ENCODE measurements around the gene EEFSEC.

EEFSEC gene

DNA sequence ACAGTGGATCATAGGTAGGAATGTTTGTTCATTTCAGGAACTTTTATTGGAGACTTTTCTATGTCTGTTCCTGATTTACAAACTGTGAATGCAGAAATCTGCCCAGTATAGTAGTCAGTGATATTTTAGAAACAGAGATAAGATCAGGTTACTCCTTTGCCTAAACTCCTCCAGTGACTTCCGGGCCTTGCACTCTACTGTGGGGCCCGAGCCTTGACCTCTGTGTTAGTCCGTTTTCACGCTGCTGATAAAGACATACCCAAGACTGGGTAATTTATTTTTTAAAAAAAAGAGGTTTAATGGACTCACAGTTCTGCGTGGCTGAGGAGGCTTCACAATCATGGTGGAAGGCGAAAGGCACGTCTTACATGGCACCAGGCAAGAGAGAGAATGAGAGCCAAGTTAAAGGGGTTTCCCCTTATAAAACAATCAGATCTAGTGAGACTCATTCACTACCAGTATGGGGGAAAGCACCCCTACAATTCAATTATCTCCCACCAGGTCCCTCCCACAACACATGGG lies 186.3 kb downstream of the EEFSEC start:
- no peak for DNase-seq

DNA sequence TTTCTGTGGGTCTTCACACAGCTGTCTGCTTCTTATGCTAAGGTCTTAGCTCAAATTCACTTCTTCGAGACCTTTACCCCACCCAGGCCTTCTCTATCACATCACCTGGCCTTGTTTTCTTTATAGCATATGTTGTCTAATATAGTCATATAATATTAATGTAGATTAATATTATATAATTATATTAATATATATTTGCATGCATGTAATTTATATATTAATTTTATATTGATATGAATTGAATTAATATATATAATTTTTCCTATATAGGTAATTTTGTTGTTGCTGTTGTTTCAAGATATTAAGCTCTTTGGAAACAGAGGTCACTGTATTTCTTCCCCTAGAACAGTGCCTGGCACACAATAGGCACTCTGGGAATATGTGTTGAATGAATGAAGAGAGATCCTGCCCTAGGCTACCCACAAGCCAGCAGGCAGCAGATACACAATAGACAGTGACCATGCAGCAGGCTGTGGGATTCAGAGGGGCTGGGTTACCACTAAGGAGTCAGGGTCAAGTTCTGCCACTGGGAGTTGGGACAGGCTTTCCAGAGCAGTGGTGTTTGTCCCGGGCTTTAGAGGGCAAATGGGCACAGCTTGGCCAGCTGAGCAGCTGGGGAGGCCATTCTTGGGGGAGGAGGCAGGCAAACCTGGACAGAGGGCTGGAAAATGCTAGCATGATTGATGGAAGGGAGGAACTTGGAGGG lies 187.1 kb downstream of the EEFSEC start:
- DNase-seq: no peak

DNA sequence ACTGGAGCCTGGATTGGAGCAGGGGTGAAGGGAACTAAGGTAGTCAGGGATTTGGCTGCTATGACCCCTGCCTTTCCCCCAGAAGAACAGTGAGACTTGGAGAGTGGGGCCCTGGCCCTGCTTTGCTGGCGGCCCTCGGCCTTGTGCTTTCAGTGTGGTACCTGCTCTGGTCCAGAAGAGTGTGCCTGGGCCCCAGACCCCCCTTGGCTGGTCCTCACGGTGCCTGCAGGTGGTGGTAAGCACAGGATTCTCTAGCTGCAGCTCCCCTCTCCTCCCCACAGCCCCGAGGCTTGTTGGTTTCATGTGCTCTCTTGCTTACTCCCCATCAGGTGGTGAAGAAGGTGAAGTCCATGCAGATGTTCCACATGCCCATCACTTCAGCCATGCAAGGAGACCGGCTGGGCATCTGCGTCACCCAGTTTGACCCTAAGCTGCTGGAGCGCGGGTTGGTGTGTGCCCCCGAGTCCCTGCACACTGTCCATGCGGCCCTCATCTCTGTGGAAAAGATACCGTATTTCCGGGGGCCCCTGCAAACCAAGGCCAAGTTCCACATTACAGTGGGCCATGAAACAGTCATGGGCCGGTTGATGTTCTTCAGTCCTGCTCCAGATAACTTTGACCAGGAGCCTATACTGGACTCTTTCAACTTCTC lies 187.7 kb downstream of the EEFSEC start:
- no peak for DNase-seq

- no peak for DNase-seq
Measured at GRCh38 chr3:128341659-128342395, 188.5 kb downstream of the EEFSEC start.

GRCh38 chr3:128342701-128343180 lies 189.5 kb downstream of the EEFSEC start:
- DNase-seq: no peak

DNA sequence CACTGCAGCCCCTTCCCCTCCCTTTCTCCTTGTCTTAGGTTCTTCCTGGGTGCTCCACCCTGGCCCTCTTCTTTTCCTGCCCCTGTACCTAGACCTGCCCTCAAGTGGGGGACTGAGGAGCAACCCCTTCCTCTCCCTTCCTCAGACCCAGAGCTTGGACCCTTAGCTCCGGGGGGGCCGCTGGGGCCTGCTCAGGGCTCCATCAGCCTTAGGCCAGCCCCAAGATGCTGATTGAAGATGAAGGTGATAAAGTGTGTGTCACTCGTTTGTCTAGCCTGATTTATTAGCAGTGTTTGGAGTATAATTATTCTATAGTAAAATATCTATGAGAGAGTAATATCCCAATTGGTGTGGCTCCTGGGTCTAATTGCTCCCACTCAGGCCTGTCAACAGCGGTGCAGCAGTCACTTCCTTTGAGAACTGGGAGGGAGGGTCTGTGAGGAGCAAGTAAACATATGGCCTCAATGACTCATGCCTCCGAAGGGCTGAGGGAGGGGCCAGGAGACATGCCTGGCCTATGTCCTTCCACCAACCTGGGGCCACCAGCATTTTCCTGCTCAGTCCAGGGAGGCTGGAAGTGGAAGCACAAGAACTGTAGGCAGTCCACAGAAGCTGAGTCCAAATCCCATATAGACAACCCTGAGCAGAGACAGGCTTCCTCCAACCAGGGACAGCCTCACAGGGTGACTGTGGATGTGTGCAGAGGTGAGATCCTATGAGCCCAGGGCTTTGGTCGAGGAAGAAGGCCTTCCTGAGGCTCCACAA lies 190.2 kb downstream of the EEFSEC start:
- DNase-seq: peak; percentile 78

- DNase-seq: no peak
Measured at GRCh38 chr3:128344052-128344735, 190.9 kb downstream of the EEFSEC start.

- no peak for DNase-seq
Measured at GRCh38 chr3:128345196-128345595, 191.9 kb downstream of the EEFSEC start.

DNA sequence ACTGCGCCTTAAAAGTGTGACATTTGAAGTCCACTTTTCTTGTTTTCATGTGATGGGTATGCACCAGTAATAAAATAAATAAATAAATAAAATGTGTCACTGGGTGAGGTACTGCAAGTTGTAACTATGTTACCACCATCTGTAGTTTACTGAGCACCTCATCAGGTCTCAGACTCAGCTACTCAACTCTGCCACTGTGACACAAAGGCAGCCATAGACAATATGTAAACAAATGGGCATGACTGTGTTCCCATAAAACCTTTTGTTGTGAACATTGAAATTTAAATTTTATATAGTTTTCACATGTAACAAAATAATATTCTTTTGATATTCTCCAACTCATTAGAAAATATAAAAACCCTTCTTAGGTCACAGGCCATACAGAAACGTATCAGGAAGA lies 193.3 kb downstream of the EEFSEC start:
- no peak for DNase-seq

DNA sequence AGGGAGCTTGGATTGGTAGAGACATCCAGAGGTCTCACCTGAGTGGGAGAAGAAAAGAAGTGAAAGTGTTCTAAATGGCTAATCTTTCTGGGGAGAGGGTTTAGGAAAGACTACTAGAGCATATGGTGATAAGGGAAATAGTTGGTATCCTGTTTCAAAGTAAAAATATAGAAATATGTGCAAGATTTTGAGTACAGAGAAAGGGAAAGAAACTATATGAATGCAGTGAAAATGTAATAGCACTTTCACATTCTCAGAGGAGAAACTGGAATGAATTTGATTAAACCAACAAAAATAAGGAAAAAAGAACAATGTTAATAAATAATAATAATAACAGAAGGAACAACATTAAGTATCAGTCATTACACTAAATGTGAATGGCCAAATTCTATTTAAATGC lies 194.0 kb downstream of the EEFSEC start:
- DNase-seq: no peak

DNA sequence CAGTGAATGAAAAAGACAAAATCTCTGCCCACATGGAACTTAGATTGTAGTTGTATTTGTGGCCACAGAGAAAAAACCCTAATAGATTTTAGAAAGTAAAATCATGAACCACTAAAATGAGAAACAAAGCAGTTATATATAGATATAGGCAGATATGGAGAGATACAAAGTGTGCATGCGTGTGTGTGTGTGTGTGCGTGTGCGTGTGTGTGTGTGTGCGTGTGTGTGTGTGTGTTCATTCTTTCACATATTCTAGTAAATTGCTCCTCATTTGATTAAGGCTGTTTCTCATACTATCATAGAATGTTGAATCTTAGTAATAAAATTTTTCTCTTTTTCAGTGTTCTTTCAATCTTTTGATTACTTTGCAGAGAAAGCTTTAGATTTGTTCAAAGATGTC lies 194.8 kb downstream of the EEFSEC start:
- DNase-seq: no peak

DNA sequence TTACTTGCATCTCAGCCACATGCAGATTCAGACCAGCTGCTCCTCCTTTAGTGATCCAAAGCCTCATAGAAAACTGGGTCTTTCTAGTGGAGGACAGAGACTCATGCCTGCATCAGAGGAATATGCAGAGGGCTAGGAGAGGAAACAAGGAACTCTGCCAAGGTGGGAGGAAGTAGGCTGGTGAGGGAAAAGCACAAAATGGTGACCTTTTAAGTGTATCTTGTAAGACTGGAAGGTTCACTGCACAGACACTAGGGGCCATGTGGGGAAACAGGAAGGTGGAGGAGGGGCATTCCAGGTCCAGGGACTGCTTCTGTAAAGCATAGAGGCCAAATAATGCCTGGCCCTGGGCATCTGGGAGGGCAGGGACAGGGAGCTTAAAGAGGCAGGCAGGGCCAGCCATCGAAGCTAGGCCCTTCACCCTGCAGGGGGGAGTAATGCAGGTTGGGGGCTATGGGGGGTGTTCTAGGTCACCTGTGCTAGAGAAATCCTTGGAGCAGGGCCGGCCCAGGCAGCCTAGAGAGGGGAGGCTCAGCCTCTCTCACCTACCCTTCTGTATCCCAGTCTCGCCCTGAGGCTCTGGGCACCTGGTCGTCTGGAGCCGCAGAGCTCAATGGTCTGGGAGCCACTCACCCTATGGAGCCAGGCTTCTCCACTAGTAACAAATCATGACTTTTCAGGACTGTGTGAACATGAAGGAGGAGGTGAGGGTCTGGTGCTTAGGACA lies 195.7 kb downstream of the EEFSEC start:
- DNase-seq: peak; percentile 18

DNA sequence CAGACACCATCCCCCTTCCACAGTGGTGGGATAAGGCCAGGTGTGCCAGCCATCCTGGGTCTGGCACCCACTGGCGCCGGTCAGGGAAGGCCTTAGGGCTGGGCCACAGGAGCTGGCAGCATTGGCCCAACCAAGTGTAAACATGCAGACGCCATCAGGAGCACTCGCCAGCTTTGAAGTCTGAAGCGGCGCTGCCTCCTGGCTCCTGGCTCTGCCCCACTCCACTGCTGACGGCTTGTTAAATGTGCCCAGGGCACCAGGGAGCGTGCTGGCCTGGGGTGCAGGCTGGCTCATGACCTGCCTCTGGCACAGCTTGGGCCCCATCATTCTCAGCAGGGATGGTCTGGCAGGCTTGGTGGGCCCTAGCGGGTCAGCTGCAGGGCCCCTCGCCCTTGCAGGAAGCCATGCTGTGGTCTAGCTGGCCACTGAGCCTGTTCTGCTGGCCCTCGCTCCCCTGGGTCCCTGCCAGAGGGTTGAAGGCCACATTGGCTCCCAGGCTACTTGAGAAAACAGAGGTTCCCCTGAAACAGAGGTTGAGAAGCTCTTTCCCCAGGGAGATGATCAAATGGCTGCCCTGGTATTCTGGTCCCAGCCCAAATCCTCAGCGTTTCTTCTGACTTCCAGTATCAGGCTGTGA lies 196.8 kb downstream of the EEFSEC start:
- no peak for DNase-seq

- DNase-seq: peak; percentile 99
Measured at GRCh38 chr3:128351546-128351945, 198.3 kb downstream of the EEFSEC start.

- no peak for DNase-seq
Measured at GRCh38 chr3:128352326-128352725, 199.0 kb downstream of the EEFSEC start.

- no peak for DNase-seq
Measured at GRCh38 chr3:128353361-128353965, 200.2 kb downstream of the EEFSEC start.

GRCh38 chr3:128353991-128354687 lies 200.9 kb downstream of the EEFSEC start:
- no peak for DNase-seq

DNA sequence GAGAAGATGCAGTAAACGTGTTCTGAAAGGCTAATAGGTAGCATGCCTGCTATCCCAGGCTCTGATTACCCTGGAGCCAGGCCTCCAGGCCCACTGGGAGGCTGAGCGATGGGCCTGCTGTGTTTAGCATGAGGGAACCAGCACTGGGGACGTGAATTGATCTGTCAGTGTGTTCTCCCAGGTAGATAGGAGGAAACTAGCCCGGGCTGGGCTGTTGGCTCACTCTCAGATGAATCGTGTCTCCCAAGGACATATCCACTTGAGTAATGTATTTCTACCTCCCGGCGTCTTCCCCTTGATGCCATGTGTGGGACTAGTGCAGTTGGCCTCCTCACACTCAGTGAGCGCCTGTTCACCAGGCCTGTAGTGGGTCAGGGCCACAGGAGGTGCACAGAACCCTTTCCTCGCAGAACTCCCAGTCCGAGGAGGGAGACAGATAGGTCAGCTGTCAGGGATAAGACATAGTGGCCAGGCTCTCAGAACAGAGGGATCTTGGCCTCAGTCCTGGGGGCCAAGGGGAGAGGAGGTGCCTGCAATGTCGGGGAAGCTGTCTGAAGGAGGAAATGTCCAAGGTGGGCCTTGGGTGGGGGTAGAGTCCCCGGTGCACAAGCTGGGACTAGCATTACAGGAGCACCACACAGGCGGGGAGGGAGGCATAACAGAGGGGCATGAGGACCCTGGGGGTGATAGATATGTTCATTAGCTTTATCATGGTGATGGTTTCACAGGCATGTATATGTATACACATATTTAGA lies 201.7 kb downstream of the EEFSEC start:
- DNase-seq: no peak

- no peak for DNase-seq
Measured at GRCh38 chr3:128355543-128355919, 202.2 kb downstream of the EEFSEC start.

Measured in NCI-H146 (cell line).